ENCODE measurements around the gene PRMT1. TPM values are rescaled to one million over a fixed set of nuclear protein-coding genes. Genes with fewer than 3 reads are reported as not detected.
A peak's percentile ranks its signal among the peaks of the same experiment; 100 is the strongest.
"Not testable (repeated sequence)": the region's sequence is repeated elsewhere in the genome, so short reads cannot be mapped to it uniquely, and the experiment has no call there.

The PRMT1 gene
- total RNA-seq, 4 donors from 2014 or later, result 150 to 250 (median 170) TPM

DNA sequence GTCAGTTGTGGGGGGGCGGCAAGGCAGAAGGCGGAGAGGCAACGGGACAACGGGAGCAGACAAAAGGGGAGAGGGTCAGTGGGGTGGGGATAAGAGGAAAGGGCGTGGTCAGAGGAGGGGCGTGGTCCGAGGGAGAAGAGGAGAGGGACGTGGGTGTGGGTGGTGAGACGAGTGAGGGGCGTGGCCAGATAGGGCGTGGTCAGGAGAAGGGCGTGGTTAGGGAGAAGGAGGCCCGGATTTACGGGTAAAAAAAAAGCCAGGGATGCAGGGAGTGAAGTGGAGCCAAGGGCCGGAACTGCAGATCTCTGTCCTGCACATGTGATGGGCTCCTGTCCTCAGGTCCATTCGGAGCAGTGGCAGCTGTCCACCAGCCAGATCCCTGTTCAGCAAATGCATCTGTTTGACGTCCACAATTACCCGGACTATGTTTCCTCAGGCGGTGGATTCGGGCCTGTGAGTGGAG lies 35.4 kb downstream of the PRMT1 start:
- TF ChIP-seq, protein P1, sequence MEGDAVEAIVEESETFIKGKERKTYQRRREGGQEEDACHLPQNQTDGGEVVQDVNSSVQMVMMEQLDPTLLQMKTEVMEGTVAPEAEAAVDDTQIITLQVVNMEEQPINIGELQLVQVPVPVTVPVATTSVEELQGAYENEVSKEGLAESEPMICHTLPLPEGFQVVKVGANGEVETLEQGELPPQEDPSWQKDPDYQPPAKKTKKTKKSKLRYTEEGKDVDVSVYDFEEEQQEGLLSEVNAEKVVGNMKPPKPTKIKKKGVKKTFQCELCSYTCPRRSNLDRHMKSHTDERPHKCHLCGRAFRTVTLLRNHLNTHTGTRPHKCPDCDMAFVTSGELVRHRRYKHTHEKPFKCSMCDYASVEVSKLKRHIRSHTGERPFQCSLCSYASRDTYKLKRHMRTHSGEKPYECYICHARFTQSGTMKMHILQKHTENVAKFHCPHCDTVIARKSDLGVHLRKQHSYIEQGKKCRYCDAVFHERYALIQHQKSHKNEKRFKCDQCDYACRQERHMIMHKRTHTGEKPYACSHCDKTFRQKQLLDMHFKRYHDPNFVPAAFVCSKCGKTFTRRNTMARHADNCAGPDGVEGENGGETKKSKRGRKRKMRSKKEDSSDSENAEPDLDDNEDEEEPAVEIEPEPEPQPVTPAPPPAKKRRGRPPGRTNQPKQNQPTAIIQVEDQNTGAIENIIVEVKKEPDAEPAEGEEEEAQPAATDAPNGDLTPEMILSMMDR (IDR thresholded peaks at IDR 0.05), result no peak
- DNase-seq (ENCODE audit: low spot score) (no peak), ATAC-seq (ENCODE audit: low FRiP score) (peak; percentile 18)

DNA sequence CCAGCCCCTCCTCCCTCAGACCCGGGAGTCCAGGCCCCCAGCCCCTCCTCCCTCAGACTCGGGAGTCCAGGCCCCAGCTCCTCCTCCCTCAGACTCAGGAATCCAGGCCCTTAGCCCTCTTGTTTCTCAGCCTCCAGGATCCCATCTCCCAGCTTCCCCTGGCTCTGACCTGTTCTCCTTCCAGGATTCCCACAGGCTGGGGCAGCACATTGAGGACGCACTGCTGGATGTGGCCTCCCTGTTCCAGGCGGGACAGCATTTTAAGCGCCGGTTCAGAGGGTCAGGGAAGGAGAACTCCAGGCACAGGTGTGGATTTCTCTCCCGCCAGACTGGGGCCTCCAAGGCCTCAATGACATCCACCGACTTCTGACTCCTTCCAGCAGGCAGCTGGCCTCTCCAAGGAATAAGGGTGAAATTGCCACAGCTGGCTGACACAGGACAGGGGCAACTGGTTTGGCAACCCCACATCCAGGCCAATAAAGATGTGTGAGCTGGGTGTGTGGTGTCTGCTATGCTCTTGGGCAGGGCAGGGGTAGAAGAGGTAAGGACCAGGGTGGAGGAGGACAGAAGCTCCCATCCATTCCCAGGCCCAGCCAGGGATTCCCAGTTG lies 36.3 kb downstream of the PRMT1 start:
- DNase-seq (ENCODE audit: low spot score), result no peak
- no peak for ATAC-seq (ENCODE audit: low FRiP score)
- TF ChIP-seq, protein P1 (IDR thresholded peaks at IDR 0.05), result no peak

DNA sequence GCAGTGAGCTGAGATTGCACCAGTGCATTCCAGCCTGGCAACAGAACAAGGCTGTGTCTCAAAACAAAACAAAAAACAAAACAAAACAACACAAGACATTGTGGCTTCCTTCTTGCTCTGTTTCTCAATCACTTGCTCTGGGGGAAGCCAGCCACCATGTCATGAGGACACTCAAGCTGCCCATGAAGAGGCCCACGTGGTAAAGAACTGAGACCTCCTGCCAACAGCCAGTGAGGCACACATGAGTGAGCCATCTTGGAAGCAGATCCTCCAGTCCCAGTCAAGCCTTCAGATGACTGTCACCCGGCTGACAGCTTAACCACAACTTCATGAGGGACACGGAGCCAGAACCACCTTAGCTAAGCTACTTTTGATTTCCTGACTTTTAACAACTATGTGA lies 39.1 kb downstream of the PRMT1 start:
- ATAC-seq (ENCODE audit: low FRiP score), result no peak
- TF ChIP-seq, protein P1 (IDR thresholded peaks at IDR 0.05), result no peak
- DNase-seq (ENCODE audit: low spot score), result no peak

DNA sequence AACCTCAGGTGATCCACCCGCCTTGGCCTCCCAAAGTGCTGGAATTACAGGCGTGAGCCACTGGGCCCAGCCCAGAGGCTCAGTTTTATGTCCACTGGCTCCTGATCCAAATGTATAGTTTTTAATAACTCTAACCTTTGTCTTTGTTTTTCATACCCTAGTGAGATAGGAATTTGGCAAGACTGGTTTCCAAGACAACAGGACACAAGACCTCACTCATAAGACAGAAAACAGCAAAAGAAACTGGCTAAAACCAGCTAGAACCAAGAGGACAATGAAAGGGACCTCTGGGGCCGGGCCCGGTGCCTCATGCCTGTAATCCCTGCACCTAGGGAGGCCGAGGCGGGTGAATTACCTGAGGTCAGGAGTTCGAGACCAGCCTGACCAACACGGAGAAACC lies 41.4 kb downstream of the PRMT1 start:
- ATAC-seq (ENCODE audit: low FRiP score) (no peak), DNase-seq (ENCODE audit: low spot score) (no peak)
- TF ChIP-seq, protein P1 (IDR thresholded peaks at IDR 0.05), result no peak

- TF ChIP-seq, protein P1 (IDR thresholded peaks at IDR 0.05), result no peak
- DNase-seq (ENCODE audit: low spot score), result no peak
- ATAC-seq (ENCODE audit: low FRiP score), result no peak
These were observed 41.9 kb downstream of the PRMT1 start for GRCh38 chr19:49718991-49719390.

GRCh38 chr19:49719420-49719819 lies 42.3 kb downstream of the PRMT1 start:
- not testable (repeated sequence) for ATAC-seq (ENCODE audit: low FRiP score); DNase-seq (ENCODE audit: low spot score)

GRCh38 chr19:49727217-49728030 lies 50.4 kb downstream of the PRMT1 start:
- ATAC-seq (ENCODE audit: low FRiP score), result peak; percentile 90
- DNase-seq (ENCODE audit: low spot score), result no peak
- TF ChIP-seq, protein P1 (IDR thresholded peaks at IDR 0.05), result no peak
